HEK293 (cell line): ENCODE measurements around the gene LCTL.

Source experiments
- EGR2 ChIP-seq: fragments of 450-650 bp; formaldehyde crosslinking; IDR thresholded peaks from 2 replicates; pipeline ENCODE4 v1.5.1; 2016; ENCODE audit warnings: low read depth, missing biosample characterization, missing genetic modification characterization
- SALL2 ChIP-seq: fragments of 450-650 bp; formaldehyde crosslinking; IDR thresholded peaks from 2 replicates; pipeline ENCODE4 v1.5.0; 2017; ENCODE audit warnings: missing biosample characterization, mild to moderate bottlenecking, missing genetic modification characterization, borderline replicate concordance
- TCF7L2 ChIP-seq: IDR thresholded peaks from 2 replicates; pipeline ENCODE4 v1.6.1; 2011; ENCODE audit warnings: low read depth, mild to moderate bottlenecking, inconsistent platforms, low read length, moderate library complexity, borderline replicate concordance
- YY1 ChIP-seq: fragments of 450-650 bp; formaldehyde crosslinking; IDR thresholded peaks from 2 replicates; pipeline ENCODE4 v1.5.1; 2018; ENCODE audit warnings: missing biosample characterization, missing genetic modification characterization
- ZNF146 ChIP-seq: fragments of 450-650 bp; formaldehyde crosslinking; IDR thresholded peaks from 2 replicates; pipeline ENCODE4 v1.5.1; 2016; ENCODE audit warnings: missing biosample characterization, missing genetic modification characterization
- ZNF24 ChIP-seq: fragments of 450-650 bp; formaldehyde crosslinking; IDR thresholded peaks from 2 replicates; pipeline ENCODE4 v1.5.1; 2016; ENCODE audit warnings: missing biosample characterization, missing genetic modification characterization
- ZNF350 ChIP-seq: fragments of 450-650 bp; formaldehyde crosslinking; IDR thresholded peaks from 2 replicates; pipeline ENCODE4 v1.5.0; 2017; ENCODE audit warnings: missing biosample characterization, mild to moderate bottlenecking, missing genetic modification characterization
- ZNF792 ChIP-seq: fragments of 450-650 bp; formaldehyde crosslinking; IDR thresholded peaks from 2 replicates; pipeline ENCODE4 v1.5.1; 2016; ENCODE audit warnings: missing biosample characterization, missing genetic modification characterization
- TF ChIP-seq, protein P1 (sequence below): fragments of 450-650 bp; formaldehyde crosslinking; IDR thresholded peaks from 2 replicates; pipeline ENCODE4 v1.5.1; 2016; ENCODE audit warnings: missing biosample characterization, missing genetic modification characterization
- TF ChIP-seq, protein P2 (sequence below): fragments of 450-650 bp; formaldehyde crosslinking; IDR thresholded peaks from 2 replicates; pipeline ENCODE4 v1.5.1; 2016; ENCODE audit warnings: missing biosample characterization, missing genetic modification characterization, low read depth
- TF ChIP-seq, protein P3 (sequence below): fragments of 450-650 bp; formaldehyde crosslinking; IDR thresholded peaks from 2 replicates; pipeline ENCODE4 v1.5.1; 2016; ENCODE audit warnings: missing biosample characterization, missing genetic modification characterization

DNA sequence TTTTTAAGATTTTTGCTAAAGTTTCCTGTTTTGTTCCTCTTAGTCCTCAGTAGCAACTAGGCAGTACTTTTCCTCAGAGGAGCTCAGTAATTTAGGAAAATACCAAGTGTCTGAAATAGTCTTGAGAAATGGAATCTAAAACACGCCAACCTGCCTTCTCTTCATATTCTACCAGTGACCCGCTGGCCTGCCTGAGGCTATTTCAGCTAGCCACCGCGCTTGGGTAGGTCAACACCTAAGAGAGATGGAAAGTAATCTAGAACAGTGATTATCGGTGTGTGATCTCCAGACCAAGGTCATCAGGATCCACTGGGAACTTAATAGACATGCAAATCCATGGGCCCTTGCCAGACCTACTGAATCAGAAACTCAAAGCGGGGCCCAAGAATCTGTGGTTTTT, 7.5 kb downstream of the LCTL start:
- TF ChIP-seq ZNF24 (tag by site-specific recombination) (no peak), ZNF146 (no peak), ZNF792 (tag by site-specific recombination) (no peak), YY1 (tag by site-specific recombination) (no peak), ZNF350 (tag by site-specific recombination) (no peak), TCF7L2 (no peak), SALL2 (tag by site-specific recombination) (no peak), EGR2 (tag by site-specific recombination) (no peak)
- TF ChIP-seq, protein P1, sequence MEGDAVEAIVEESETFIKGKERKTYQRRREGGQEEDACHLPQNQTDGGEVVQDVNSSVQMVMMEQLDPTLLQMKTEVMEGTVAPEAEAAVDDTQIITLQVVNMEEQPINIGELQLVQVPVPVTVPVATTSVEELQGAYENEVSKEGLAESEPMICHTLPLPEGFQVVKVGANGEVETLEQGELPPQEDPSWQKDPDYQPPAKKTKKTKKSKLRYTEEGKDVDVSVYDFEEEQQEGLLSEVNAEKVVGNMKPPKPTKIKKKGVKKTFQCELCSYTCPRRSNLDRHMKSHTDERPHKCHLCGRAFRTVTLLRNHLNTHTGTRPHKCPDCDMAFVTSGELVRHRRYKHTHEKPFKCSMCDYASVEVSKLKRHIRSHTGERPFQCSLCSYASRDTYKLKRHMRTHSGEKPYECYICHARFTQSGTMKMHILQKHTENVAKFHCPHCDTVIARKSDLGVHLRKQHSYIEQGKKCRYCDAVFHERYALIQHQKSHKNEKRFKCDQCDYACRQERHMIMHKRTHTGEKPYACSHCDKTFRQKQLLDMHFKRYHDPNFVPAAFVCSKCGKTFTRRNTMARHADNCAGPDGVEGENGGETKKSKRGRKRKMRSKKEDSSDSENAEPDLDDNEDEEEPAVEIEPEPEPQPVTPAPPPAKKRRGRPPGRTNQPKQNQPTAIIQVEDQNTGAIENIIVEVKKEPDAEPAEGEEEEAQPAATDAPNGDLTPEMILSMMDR: no peak
- TF ChIP-seq, protein P2, sequence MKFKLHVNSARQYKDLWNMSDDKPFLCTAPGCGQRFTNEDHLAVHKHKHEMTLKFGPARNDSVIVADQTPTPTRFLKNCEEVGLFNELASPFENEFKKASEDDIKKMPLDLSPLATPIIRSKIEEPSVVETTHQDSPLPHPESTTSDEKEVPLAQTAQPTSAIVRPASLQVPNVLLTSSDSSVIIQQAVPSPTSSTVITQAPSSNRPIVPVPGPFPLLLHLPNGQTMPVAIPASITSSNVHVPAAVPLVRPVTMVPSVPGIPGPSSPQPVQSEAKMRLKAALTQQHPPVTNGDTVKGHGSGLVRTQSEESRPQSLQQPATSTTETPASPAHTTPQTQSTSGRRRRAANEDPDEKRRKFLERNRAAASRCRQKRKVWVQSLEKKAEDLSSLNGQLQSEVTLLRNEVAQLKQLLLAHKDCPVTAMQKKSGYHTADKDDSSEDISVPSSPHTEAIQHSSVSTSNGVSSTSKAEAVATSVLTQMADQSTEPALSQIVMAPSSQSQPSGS: no peak
- TF ChIP-seq, protein P3, sequence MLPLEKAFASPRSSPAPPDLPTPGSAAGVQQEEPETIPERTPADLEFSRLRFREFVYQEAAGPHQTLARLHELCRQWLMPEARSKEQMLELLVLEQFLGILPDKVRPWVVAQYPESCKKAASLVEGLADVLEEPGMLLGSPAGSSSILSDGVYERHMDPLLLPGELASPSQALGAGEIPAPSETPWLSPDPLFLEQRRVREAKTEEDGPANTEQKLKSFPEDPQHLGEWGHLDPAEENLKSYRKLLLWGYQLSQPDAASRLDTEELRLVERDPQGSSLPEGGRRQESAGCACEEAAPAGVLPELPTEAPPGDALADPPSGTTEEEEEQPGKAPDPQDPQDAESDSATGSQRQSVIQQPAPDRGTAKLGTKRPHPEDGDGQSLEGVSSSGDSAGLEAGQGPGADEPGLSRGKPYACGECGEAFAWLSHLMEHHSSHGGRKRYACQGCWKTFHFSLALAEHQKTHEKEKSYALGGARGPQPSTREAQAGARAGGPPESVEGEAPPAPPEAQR (tag by site-specific recombination): no peak
